Hematopoietic multipotent progenitor cell treated with erythropoietin and hydrocortisone succinate and interleukin-3 and kit ligand, for 15 days (in vitro differentiated cells): ENCODE data around the gene EPB41L1.
"Not testable (repeated sequence)": the region's sequence is repeated elsewhere in the genome, so short reads cannot be mapped to it uniquely, and the experiment has no call there.

Experiments
- DNase-seq: peaks from one replicate; pipeline ENCODE4 v3.0.0-alpha.2; 2015; ENCODE audit warnings: low spot score

EPB41L1 gene

GRCh38 chr20:36126836-36127527, 27.6 kb upstream of the EPB41L1 start:
- no peak for DNase-seq

GRCh38 chr20:36128463-36129159, 25.9 kb upstream of the EPB41L1 start:
- DNase-seq: no peak

- no peak for DNase-seq
Measured at GRCh38 chr20:36129160-36129543, 25.4 kb upstream of the EPB41L1 start.

GRCh38 chr20:36130390-36130789, 24.1 kb upstream of the EPB41L1 start:
- no peak for DNase-seq

GRCh38 chr20:36132802-36133211, 21.7 kb upstream of the EPB41L1 start:
- no peak for DNase-seq

GRCh38 chr20:36133821-36134220, 20.7 kb upstream of the EPB41L1 start:
- DNase-seq: no peak

GRCh38 chr20:36135159-36135558, 19.4 kb upstream of the EPB41L1 start:
- no peak for DNase-seq

GRCh38 chr20:36135821-36136220, 18.7 kb upstream of the EPB41L1 start:
- no peak for DNase-seq

- not testable (repeated sequence) for DNase-seq
Measured at GRCh38 chr20:36137313-36137712, 17.2 kb upstream of the EPB41L1 start.

- DNase-seq: no peak
Measured at GRCh38 chr20:36141310-36141709, 13.2 kb upstream of the EPB41L1 start.

- no peak for DNase-seq
Measured at GRCh38 chr20:36144336-36144735, 10.2 kb upstream of the EPB41L1 start.

- no peak for DNase-seq
Measured at GRCh38 chr20:36145877-36146707, 8.4 kb upstream of the EPB41L1 start.

- DNase-seq: no peak
Measured at GRCh38 chr20:36147690-36148089, 6.8 kb upstream of the EPB41L1 start.

- no peak for DNase-seq
Measured at GRCh38 chr20:36148439-36148838, 6.1 kb upstream of the EPB41L1 start.

GRCh38 chr20:36149012-36149411, 5.5 kb upstream of the EPB41L1 start:
- DNase-seq: no peak

- no peak for DNase-seq
Measured at GRCh38 chr20:36149469-36149868, 5.1 kb upstream of the EPB41L1 start.

- no peak for DNase-seq
Measured at GRCh38 chr20:36150489-36150846, 4.1 kb upstream of the EPB41L1 start.

GRCh38 chr20:36150847-36151539, 3.5 kb upstream of the EPB41L1 start:
- no peak for DNase-seq

GRCh38 chr20:36152261-36152660, 2.3 kb upstream of the EPB41L1 start:
- DNase-seq: no peak

- DNase-seq: no peak
Measured at GRCh38 chr20:36153204-36153603, 1.3 kb upstream of the EPB41L1 start.

GRCh38 chr20:36153736-36154699, 522 bp upstream of the EPB41L1 start:
- no peak for DNase-seq
